ENCODE measurements around the gene LPP.
"Not testable (repeated sequence)": the region's sequence is repeated elsewhere in the genome, so short reads cannot be mapped to it uniquely, and the experiment has no call there.

Gene LPP

DNA sequence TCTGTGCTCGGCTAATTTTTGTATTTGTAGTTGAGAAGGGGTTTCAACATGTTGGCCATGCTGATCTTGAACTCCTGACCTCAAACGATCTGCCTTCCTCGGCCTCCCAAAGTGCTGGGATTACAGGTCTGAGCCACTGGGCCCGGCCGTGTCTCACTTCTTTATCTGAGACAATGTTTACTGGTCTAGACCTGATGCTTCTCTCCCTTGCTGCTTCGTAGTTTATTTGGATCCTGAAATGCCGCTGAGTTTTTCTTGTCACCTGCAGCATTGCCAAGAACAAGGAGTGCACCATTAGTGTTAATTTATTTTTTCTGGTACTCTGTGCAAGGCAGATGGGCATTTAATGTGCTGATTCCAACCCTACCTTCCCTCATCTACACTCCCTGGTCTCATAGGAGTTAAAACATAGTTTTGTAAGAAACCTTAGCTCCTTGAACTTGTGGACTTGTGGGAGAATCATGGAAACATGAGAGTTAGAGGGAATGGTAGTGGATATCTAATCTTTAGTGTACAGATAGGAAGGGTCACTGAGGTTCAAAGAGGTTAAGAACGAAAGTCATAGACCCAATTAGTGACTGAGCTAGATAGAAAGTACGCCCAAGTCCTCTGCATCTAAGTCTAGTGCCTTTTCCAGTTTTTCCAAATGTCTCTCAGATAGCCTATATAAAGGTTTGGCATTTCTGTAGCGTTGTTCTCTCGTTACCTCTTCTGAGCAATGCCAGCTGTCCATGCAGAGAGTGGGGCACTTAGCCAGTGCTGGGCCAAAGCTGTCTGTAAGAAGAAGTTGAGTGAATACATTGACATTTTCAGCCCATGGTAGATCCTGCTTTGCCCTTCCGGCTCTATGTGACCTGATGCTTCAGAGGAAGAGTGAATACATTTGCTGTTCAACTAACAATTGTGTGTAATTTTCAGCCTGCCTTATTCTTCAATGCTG is 244.1 kb downstream of the LPP start:
- DNase-seq (ENCODE audit: low read depth, low spot score) = no peak

DNA sequence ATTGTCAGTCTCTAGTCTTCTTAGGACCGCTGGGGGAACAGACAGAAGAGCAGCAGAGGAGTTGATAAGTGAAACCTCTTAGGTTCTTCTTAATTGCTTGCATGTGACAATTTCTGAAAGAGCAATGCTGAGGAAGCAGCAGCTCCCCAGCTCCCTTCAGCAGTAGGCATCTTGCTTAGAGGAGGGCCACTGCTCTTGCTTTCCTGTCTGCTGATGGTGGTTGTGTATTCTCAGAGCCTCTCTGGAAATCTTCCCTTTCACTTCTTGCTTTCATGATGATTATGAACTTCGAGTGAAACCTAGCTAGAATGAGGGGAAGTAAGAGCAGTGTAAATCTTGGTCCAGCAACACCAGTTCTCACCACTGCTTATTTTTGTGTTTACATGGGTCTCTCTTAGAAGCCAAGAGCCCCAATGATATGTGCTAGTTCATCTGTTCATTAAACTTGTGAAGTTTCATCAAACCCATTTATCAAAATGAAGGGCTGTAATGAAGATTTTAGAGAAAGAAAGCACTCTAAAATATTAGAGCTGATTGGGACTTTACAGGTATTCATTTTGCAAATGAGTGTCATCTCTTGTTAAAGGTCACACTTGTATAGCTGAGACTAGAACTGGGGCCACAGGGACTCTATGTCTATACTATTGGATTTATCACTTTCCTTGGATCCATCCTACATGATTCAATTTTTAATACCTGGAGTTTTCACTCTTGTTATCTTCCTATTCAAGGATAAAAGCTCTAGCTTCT is 246.7 kb downstream of the LPP start:
- no peak for DNase-seq (ENCODE audit: low read depth, low spot score)

DNA sequence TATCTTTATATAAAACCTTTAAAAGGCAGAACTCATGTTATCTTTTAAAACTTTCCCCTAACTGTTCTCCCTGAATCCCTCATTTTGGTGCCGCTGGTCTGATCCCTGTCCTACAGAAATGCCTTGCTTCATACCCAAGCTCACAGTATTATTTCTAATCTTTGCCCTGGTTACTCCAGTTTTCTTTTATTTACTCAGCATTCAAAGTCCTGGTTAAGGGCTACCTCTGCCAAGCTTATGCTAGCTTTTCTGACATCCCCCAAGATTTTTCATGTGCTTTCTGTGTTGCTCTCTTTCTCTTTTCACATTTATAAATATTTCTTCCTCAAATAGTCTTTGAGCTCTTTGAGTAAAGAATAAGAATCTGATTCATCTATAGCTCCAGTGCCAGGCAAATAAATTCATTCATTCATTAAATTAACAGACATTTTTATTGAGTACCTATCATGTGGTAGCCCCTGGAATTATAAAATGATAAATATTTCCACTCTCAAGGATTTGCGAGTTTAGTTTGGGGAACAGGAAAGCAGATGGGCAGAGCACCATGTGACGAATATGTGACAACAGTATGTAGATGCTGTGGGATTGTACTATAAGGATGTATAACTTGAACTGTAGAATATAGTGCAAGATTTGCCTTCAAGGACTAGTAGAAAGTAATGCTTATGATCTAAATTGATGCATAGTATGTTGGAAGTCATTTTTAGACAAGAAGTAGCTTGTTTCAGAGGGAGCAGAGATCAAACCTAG is 247.5 kb downstream of the LPP start:
- no peak for DNase-seq (ENCODE audit: low read depth, low spot score)

DNA sequence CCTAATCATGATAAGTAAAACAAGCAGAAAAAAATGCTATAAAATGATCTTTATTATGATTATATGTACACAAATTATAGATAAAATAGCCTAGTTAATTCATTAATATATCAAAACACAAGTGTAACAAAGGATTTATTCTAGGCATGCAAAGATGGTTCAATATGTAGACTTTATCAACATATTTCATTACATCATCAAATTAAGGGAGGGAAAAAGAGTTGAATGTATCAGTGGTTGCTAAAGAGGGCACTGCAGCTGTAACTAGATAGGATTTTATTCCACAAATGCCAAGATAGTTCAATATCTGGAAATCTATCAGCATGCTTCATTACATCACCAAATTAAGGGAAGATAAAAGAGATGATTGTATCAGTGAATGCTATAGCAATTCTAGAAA is 248.3 kb downstream of the LPP start:
- no peak for DNase-seq (ENCODE audit: low read depth, low spot score)

DNA sequence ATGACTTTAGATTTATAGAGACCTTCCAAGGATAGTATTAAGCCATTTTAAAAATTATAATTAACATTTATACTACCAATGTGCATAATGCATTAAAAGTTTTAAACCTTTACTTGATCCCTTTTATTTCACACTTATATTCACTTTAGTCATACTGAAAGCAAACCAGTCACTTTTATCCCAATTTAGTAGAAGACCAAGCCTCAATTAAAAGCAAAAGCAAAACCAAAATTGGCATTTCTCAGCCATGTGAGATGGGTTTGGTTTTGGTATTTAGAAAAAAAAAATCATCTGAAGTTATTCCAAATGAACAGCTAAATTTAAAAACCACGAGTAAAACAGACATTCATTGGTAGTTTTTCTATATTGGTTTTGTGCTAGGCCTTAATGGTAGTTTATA is 249.4 kb downstream of the LPP start:
- no peak for DNase-seq (ENCODE audit: low read depth, low spot score)

DNA sequence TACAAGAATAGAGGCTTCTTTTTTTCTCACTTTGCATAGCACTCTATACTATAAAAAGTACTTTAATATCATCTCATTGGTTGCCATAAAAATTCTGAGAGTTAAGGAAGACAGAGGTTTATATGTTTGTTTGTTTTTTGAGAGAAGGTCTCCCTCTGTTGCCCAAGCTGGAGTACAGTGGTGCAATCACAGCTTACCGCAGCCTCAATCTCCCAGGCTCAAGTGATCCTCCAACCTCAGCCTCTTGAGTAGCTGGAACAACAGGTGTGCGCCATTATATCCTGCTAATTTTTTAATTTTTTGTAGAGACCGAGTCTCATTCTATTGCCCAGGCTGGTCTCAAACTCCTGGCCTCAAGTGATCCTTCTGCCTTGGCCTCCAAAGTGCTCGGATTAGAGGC is 250.2 kb downstream of the LPP start:
- DNase-seq (ENCODE audit: low read depth, low spot score) = no peak

DNA sequence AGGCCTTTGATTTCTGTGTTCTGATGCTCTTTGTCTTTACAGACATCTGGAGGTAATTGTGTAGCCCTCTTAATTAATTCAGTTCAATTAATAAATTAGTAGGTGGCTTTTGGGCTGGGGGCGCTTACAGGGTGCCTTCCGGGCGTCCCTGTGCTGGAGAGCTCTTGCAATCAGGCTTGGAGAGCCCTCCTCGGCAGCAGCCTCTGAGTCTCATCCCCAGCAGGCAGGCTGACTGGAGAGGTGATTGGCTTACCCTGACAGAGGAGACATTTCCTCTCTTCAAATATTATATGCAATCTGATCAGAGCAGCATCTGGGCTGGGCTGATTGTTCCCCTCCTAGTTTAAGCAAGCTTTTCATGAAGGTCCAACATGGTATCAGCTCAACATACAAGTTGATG is 250.7 kb downstream of the LPP start:
- DNase-seq (ENCODE audit: low read depth, low spot score) = no peak

DNA sequence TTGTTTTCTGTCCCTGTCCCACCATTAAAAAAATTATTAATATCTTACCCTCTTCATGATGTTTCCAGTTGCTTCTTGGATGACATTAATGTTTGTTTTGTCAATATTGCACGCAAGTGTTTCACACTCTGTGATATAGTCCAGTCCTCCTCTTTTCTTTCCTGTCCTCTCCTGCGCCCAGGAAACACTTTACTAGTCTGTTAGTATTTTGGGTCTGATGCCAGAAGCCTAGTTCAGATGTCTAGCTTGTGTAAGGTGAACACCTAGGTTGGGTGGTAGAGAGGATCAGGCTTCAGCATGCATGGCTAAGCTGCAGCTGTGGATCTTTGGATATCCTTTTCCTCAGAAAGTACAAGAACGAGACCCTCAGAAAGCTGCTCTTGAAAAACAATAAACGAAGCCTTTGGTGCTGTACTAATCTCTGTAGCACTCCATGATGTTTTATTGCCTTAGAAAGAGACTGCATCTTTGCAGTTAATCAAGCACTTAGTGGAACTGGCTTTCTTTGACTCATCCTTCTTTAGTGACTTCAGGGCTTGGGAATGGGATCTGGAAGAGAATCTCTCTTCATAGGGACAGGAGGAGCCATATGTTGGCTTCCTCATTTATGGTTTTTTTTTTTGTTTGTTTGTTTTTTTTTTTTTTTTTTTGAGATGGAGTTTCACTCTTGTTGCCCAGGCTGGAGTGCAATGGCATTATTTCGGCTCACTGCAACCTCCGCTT is 253.4 kb downstream of the LPP start:
- DNase-seq (ENCODE audit: low read depth, low spot score) = no peak

DNA sequence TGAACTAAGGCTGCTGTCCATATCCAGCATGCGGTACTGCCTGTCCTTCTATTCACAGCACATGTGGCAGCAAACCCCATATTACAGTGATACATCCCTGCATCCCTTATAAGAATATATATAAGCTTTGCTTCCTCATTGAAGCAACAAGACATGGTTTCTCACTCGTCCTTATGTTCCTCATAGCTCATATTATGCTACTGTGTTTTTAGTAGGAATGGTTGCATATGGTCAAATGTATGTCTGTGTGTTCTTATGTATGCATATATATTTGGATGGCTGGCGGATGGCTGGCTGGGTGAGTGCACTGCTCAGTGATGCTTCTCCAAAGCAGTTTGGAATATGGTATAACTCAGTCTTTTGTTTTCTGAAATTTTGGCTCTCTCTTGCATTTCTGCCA is 254.9 kb downstream of the LPP start:
- DNase-seq (ENCODE audit: low read depth, low spot score) = no peak

DNA sequence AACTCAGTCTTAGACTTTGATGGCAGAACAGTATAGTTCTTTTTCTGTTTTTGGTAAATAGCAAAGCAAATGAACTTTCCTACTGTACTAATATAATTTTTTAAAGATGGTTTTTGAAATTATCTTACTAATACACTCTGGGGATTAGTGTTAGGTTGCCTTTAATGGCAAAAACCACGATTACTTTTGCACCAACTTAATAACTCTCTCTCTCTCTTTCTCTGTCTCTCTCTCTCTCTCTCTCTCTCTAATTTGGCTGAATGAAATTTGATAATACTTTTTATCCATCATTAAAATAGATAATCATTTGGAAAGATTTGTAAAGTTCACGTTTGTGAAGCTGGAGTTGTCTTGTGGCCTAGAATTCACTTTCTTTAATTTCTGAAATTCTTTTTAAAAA is 257.8 kb downstream of the LPP start:
- DNase-seq (ENCODE audit: low read depth, low spot score) = no peak

DNA sequence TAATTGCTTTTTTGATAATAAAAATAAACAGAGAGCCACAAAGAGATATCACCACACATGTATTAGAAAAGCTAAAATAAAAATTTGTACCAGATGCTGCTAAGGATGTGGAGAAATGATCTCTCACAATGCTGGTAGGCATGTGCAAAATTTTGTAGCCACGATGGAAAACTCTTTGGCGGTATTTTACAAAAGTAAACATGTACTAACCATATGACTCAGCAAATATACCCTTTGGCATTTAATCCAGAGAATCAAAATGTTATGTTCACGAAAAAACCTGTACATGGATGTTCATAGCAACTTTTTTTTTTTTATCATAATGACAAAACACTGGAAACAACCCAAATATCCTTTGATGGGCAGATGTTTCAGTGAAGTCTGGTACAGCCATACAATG is 261.2 kb downstream of the LPP start:
- no peak for DNase-seq (ENCODE audit: low read depth, low spot score)

DNA sequence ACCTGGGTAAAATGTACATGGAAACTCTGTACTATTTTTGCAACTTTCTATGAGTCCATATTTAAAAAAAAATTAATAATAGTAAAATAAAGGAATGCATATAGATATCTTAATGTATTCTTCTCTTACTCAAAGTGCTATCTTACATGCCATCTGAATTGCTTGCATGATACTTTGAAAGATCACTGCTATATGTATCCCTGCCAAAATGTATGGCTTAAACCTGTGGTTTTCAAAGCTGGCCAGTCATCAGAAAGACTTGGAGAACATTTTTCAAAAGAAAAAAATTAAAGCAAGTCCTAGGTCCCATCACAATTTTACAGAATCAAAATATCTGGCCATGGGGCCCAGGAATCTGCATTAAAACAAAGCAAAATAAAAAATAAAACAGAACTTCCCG is 262.1 kb downstream of the LPP start:
- DNase-seq (ENCODE audit: low read depth, low spot score) = no peak

DNA sequence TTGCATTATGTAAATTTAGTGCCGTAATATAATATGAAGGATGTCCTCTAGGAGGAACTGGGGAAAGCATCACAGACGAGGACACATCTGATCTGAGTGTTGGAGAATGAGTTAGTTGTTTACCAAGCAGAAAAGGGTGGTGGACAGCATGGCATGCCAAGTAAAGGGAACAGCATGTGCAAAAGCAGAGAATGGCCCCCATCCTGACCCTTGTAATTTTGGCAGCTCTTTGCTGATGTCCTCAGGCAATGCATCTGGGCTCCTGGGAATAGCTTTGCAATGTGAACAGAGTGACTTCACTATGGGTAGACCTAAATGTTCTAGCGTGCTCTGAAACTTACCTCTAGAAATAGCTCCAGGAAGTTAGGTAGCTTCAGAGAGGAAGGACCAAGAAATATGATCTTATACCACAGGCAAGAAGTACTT is 263.3 kb downstream of the LPP start:
- no peak for DNase-seq (ENCODE audit: low read depth, low spot score)

DNA sequence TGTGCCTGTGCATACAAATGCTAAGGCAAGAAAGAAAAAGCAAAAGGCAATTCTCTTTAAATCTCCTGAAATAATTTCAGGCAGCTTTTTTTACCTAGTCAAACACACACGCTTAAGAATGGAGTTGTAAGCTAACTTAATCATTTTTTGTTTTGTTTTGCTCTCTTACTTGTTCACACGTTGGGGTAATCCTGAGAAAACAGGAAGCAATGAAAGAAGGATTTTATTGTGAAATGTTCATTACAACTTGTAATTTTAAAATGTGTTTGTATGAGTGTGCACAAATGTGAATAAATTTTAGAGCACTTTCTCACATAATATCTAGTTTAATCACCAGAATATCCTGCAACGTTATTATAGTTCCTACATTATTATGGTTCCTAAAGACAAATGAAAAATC is 263.8 kb downstream of the LPP start:
- no peak for DNase-seq (ENCODE audit: low read depth, low spot score)

DNA sequence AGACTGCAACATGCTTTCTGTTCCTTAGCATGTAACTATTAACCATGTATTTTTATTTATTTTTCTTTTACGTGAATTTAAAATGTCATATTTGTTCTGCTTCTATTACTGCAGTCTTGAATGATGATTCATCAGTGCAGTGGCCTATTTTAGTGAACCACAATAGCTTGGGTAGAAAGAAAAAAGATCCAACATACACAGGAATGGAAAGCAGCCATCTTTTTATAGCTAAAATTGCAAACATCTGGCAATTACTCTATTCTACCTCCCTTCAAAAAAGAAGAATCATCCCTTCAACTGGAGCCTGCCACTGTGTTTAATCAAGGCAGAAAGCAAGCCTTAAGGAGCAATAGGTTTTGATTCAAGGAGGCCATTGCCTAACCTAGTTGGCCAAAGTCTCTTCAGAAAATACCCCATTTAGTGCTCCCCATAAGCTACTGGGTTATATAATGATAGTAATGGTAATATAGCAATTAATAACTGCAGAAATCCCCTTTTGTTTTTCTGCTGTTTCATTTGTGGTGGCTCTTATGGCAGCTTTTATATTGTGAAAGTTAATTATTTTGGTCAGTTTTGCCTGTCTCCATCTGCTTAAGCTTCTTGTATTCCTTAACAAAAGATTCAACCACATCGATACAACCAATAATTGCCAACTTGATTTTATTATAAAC is 267.3 kb downstream of the LPP start:
- no peak for DNase-seq (ENCODE audit: low read depth, low spot score)

DNA sequence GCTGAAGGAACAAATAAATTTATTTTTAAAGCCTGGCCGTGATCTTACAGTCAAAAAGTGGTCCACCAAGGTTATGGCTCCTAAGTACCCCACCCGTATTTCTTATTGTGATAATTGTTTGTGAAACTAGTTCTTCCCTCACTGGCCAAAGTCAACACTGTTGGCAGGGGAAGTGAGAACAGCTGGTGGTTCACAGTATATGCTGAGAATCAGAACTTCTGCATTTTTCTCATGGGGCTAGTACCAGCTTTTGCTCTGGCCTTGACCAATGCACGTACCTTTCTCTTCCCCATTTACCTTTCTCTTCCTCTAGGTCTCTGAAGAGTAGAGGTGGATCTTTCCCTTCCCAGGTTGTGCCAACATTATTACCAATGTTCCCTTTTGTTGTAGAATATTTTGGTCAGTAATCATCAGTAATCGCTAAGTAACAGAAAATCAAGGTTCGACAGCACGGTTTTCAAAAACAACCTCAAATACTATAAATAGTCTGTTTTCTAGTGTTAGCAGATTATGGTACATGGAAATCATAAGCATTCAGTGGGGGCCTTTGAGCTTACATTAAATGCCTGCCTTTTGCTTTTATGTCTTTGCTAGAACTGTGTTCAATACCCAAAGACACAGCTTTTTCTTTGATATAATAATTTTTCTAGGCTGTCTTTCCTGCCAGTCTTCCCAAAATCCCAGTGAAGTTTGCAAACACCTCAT is 268.0 kb downstream of the LPP start:
- no peak for DNase-seq (ENCODE audit: low read depth, low spot score)

DNA sequence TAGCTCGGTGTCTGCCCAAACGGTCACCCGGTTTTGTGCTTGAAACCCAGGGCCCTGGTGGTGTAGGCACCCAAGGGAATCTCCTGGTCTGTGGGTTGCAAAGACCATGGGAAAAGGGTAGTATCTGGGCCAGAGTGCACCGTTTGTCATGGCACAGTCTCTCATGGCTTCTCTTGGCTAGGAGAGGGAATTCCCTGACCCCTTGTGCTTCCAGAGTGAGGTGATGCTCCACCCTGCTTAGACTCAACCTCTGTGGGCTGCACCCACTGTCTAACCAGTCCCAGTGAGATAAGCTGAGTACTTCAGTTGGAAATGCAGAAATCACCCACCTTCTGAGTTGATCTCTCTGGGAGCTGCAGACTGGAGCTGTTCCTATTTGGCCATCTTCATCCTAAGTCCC is 274.0 kb downstream of the LPP start:
- not testable (repeated sequence) for DNase-seq (ENCODE audit: low read depth, low spot score)

DNA sequence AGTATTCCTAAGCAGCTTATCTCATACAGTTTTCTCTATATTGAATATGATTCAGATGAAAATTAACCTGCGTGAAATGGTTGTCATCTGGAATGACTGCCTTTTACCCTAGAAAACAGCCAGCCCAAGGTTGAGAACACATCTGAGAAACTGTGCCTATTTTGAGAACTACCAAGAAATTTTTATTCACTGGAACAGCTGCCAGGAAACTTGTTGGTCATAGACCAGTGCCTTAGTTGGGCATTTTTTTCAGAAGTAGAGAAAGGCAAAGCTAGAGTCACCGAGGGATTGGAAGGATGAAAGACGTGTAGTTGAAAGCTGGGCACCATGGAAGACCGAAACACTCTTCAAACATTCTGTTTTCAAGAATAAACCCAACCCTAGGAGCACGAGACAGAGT is 277.1 kb downstream of the LPP start:
- DNase-seq (ENCODE audit: low read depth, low spot score) = no peak

DNA sequence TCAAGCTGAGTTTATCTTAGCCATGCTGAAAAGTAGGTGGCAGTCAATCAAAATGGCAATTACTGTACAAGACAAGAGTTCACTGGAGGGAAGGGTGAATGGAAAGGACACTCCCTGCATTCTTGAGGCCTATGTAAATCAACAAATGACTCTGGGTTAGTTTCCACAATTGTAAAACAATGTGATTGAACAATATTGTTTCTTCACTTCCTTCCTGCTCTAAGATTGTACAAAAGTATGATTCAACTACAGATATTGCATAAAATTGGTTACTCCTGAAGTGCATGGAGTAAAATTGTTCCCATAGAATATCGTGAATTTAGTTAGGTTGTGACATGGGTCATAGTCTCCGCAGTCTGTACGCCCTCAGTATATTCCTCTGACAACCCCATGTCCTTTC is 277.6 kb downstream of the LPP start:
- DNase-seq (ENCODE audit: low read depth, low spot score) = no peak

DNA sequence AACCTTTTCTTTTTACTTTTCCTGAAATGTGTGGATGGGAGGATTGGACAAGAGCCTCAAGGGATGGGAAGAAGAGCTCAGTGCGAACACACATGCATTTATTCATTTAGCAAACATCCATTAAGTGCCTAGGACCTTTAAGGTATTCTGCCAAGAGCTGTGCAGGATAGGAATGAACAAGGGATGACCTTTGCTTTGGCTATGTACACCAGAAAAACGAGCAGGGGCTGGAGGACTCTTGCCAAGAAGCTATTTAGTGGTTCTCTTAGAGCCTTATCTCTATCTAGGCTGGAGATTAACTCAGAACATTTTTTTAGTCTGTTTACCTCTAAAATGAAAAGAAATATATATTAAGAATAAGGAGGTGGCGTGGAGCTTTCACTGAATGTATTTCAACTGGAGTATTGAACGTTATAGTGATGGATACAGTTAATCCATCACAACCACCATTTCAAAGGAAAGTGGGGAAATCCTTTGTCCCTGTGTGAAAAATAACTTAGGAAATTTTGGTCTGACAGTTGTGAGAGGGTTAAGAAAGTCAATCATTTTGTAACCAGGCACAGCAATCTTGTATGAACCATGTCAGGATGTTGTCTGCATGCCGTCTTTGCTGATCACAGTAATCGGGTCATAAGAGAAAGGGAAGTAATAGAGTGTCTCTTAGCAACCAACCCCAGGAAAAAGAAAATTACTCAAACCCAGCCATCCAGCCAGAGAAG is 279.0 kb downstream of the LPP start:
- DNase-seq (ENCODE audit: low read depth, low spot score) = no peak
